PFSK-1 (cell line): ENCODE measurements around the gene TRMT5.

Experiments used
- FOXP2 ChIP-seq: optimal IDR thresholded peaks from 2 replicates; pipeline ENCODE3; 2011; ENCODE audit warnings: borderline replicate concordance, control low read depth, inconsistent platforms; ENCODE audit not compliant: insufficient read depth; ENCODE audit errors: extremely low read length, extremely low read depth
- POLR2AphosphoS5 ChIP-seq: IDR thresholded peaks from 2 replicates; pipeline ENCODE4 v1.6.1; 2012; ENCODE audit warnings: low read depth, mild to moderate bottlenecking, control low read depth, low read length, moderate library complexity
- REST ChIP-seq, 2 experiments: IDR thresholded peaks; 2 replicates each; pipeline versions ENCODE4 v1.6.1 to v1.8.0; 2011 to 2012; ENCODE audit warnings: low read depth in 2 of 2, low read length in 2 of 2, control low read depth in 1 of 2, inconsistent platforms in 1 of 2, mild to moderate bottlenecking in 1 of 2, moderate library complexity in 1 of 2; ENCODE audit not compliant: insufficient read depth in 1 of 2
- SIN3A ChIP-seq: IDR thresholded peaks from 2 replicates; pipeline ENCODE4 v1.6.1; 2012; ENCODE audit warnings: mild to moderate bottlenecking, low read length, moderate library complexity, borderline replicate concordance; ENCODE audit not compliant: insufficient read depth
- TAF1 ChIP-seq: IDR thresholded peaks from 2 replicates; pipeline ENCODE4 v1.6.1; 2012; ENCODE audit warnings: low read length, control low read depth, borderline replicate concordance; ENCODE audit not compliant: insufficient read depth

Gene TRMT5

GRCh38 chr14:60922050-60922449 is 58.8 kb downstream of the TRMT5 start:
- TF ChIP-seq FOXP2, result no peak
- TF ChIP-seq POLR2AphosphoS5, result no peak
- no peak for TF ChIP-seq SIN3A
- TF ChIP-seq TAF1, result no peak
- TF ChIP-seq REST (IDR thresholded peaks at IDR 0.05; ENCODE audit: insufficient read depth in 1 of 2, low read depth in 2 of 2, low read length in 2 of 2), result no peak
